Vagina (tissue), 2 donors: Measurements from ENCODE around the gene SPOCK1. TPM values are rescaled to one million over a fixed set of nuclear protein-coding genes. Genes with fewer than 3 reads are reported as not detected.

Experiments used
- DNase-seq, 2 donors: peaks; one replicate each; pipeline ENCODE4 v3.0.0-alpha.2; 2017; ENCODE audit errors: extremely low spot score in 2 of 2
- H3K27ac ChIP-seq: fragments of 200-600 bp; sonication (generic); one replicate; pipeline ENCODE4 v1.5.1; 2019
- H3K27me3 ChIP-seq: fragments of 200-600 bp; sonication (generic); one replicate; pipeline ENCODE4 v1.5.1; 2019
- H3K36me3 ChIP-seq, 2 donors: fragments of 200-600 bp; sonication (generic); one replicate each; pipeline ENCODE4 v1.5.1; 2017 to 2019
- H3K4me1 ChIP-seq: fragments of 200-600 bp; sonication (generic); one replicate; pipeline ENCODE4 v1.5.1; 2019
- H3K4me3 ChIP-seq, 2 donors: fragments of 200-600 bp; sonication (generic); 1 replicate in 1 of 2; 2 replicates in 1 of 2; pipeline ENCODE4 v1.5.1; 2016 to 2019
- H3K9me3 ChIP-seq: fragments of 200-600 bp; sonication (generic); one replicate; pipeline ENCODE4 v1.5.1; 2019
- POLR2A ChIP-seq, 2 donors: fragments of 450-650 bp; IDR thresholded peaks; one replicate each; pipeline ENCODE4 v1.6.1; 2017; ENCODE audit warnings: antibody characterized with exemption in 2 of 2, mild to moderate bottlenecking in 2 of 2, moderate library complexity in 2 of 2
- POLR2AphosphoS5 ChIP-seq, 2 donors: sonication (generic); formaldehyde crosslinking; IDR thresholded peaks; one replicate each; pipeline ENCODE4 v1.9.0; 2017; ENCODE audit warnings: antibody characterized with exemption in 2 of 2, mild to moderate bottlenecking in 2 of 2, low read depth in 1 of 2; ENCODE audit not compliant: insufficient read depth in 1 of 2
- intact Hi-C: fragments of 100-400 bp; cut with DNase I; formaldehyde crosslinking; loops from one replicate; pipeline ENCODE4 v1.15.1; 2023
- total RNA-seq: library from RNA; depleted of rRNA; stranded (reverse); fragments of >200 nt; gene quantifications from one replicate; pipeline ENCODE4 v1.2.3, GENCODE V29; 2016
- TF ChIP-seq, protein P1 (sequence below), 3 experiments: fragments of 450-650 bp in 2 of 3; fragments of 200-600 bp in 1 of 3; sonication (generic) in 1 of 3; IDR thresholded peaks; one replicate each; pipeline ENCODE4 v1.5.1; 2017 to 2019; ENCODE audit warnings: antibody characterized with exemption in 3 of 3, mild to moderate bottlenecking in 2 of 3, moderate library complexity in 2 of 3

SPOCK1 gene
- total RNA-seq, 1 donor from 2014 or later: 70.7 TPM

GRCh38 chr5:137294604-137295003 lies 204.5 kb downstream of the SPOCK1 start:
- Histone ChIP-seq H3K4me3 (no peak overlapping the region), H3K9me3 (no peaks in the 10 kb centered on the region), H3K36me3 (no peaks in the 10 kb centered on the region), H3K27me3 (no peaks in the 10 kb centered on the region), H3K27ac (no peak overlapping the region), H3K4me1 (peaks cover 5% of the 10 kb centered on the region)
- DNase-seq: peak in 1 of 2 donors; percentile 37
- intact Hi-C loops: no loop called here
- TF ChIP-seq POLR2AphosphoS5 (IDR thresholded peaks at IDR 0.05; ENCODE audit: insufficient read depth in 1 of 2, low read depth in 1 of 2): no peak
- TF ChIP-seq, protein P1, sequence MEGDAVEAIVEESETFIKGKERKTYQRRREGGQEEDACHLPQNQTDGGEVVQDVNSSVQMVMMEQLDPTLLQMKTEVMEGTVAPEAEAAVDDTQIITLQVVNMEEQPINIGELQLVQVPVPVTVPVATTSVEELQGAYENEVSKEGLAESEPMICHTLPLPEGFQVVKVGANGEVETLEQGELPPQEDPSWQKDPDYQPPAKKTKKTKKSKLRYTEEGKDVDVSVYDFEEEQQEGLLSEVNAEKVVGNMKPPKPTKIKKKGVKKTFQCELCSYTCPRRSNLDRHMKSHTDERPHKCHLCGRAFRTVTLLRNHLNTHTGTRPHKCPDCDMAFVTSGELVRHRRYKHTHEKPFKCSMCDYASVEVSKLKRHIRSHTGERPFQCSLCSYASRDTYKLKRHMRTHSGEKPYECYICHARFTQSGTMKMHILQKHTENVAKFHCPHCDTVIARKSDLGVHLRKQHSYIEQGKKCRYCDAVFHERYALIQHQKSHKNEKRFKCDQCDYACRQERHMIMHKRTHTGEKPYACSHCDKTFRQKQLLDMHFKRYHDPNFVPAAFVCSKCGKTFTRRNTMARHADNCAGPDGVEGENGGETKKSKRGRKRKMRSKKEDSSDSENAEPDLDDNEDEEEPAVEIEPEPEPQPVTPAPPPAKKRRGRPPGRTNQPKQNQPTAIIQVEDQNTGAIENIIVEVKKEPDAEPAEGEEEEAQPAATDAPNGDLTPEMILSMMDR (IDR thresholded peaks at IDR 0.05): no peak
- TF ChIP-seq POLR2A (IDR thresholded peaks at IDR 0.05): no peak

GRCh38 chr5:137292461-137293027 lies 206.6 kb downstream of the SPOCK1 start:
- no peak overlapping the region for H3K4me3 ChIP-seq
- no peak for DNase-seq
- H3K4me1 ChIP-seq: peaks cover 5% of the 10 kb centered on the region
- no peak overlapping the region for H3K27ac ChIP-seq
- H3K36me3 ChIP-seq: no peaks in the 10 kb centered on the region
- H3K9me3 ChIP-seq: no peaks in the 10 kb centered on the region
- H3K27me3 ChIP-seq: no peaks in the 10 kb centered on the region
- TF ChIP-seq POLR2A (IDR thresholded peaks at IDR 0.05) (no peak), POLR2AphosphoS5 (IDR thresholded peaks at IDR 0.05; ENCODE audit: insufficient read depth in 1 of 2, low read depth in 1 of 2) (no peak)
- TF ChIP-seq, protein P1 (IDR thresholded peaks at IDR 0.05): no peak
- intact Hi-C loops: no loop called here

DNA sequence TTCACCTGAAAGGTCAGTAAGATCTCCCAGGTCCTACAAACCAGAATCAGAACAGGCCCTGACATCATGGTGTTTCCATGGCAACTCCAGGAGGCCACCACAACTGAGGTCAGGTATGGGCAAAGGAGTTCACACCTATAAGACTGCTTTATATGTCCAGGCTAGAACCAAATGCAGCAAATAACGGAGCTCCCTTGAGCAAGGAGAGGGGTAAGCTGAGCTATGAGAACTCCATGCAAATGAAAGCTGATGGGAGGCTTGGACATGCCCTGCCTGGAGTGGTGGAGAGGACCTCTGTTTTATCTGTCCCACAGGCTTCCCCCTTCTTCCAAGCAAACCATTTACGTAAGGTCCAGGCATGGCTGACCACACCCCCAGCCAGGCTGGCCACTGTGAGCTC lies 207.7 kb downstream of the SPOCK1 start:
- Histone ChIP-seq H3K27ac (no peak overlapping the region), H3K27me3 (no peaks in the 10 kb centered on the region), H3K9me3 (no peaks in the 10 kb centered on the region), H3K4me1 (peaks cover 5% of the 10 kb centered on the region), H3K4me3 (no peak overlapping the region), H3K36me3 (no peaks in the 10 kb centered on the region)
- intact Hi-C loops: no loop called here
- TF ChIP-seq, protein P1 (IDR thresholded peaks at IDR 0.05): no peak
- no peak for TF ChIP-seq POLR2A (IDR thresholded peaks at IDR 0.05)
- no peak for TF ChIP-seq POLR2AphosphoS5 (IDR thresholded peaks at IDR 0.05; ENCODE audit: insufficient read depth in 1 of 2, low read depth in 1 of 2)
- DNase-seq: peak; percentile 55 to 77

DNA sequence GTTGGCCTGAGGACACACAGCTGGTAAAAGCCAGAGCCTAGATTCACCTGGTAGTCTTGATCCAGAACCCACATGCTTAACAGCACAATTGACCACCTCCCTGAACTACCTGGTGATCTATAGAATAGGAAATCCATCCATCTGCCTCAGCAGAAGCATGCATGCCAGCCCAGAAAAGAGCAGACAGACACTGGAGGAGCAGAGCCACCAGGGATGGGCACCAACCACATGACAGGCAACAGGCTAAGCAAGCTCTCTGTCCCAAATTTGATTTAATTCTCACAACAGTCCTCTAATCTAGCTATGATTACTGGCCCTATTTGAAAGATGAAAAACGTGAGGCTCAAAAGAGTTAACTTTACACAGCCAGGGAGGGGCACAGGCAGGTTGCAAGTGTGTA lies 208.1 kb downstream of the SPOCK1 start:
- Histone ChIP-seq H3K9me3 (no peaks in the 10 kb centered on the region), H3K27me3 (no peaks in the 10 kb centered on the region), H3K27ac (no peak overlapping the region), H3K4me1 (peaks cover 5% of the 10 kb centered on the region), H3K4me3 (no peak overlapping the region), H3K36me3 (no peaks in the 10 kb centered on the region)
- intact Hi-C loops: no loop called here
- TF ChIP-seq, protein P1 (IDR thresholded peaks at IDR 0.05): no peak
- no peak for TF ChIP-seq POLR2A (IDR thresholded peaks at IDR 0.05)
- no peak for TF ChIP-seq POLR2AphosphoS5 (IDR thresholded peaks at IDR 0.05; ENCODE audit: insufficient read depth in 1 of 2, low read depth in 1 of 2)
- peak; percentile 55 to 58 for DNase-seq

- H3K4me3 ChIP-seq: no peak overlapping the region
- no peak for DNase-seq
- TF ChIP-seq, protein P1 (IDR thresholded peaks at IDR 0.05): no peak
- TF ChIP-seq POLR2AphosphoS5 (IDR thresholded peaks at IDR 0.05; ENCODE audit: insufficient read depth in 1 of 2, low read depth in 1 of 2) (no peak), POLR2A (IDR thresholded peaks at IDR 0.05) (no peak)
- H3K36me3 ChIP-seq: no peaks in the 10 kb centered on the region
- intact Hi-C loops: no loop called here
- no peaks in the 10 kb centered on the region for H3K9me3 ChIP-seq
- peaks cover 5% of the 10 kb centered on the region for H3K4me1 ChIP-seq
- H3K27ac ChIP-seq: no peak overlapping the region
- no peaks in the 10 kb centered on the region for H3K27me3 ChIP-seq
Observed at GRCh38 chr5:137290373-137290772, 208.8 kb downstream of the SPOCK1 start.
